Measurements from ENCODE around the gene KCNK7.

KCNK7 gene

GRCh38 chr11:65611028-65611757 is 15.6 kb upstream of the KCNK7 start:
- no peak for DNase-seq (ENCODE audit: low read depth in 2 of 2)

GRCh38 chr11:65610404-65610803 is 14.8 kb upstream of the KCNK7 start:
- DNase-seq (ENCODE audit: low read depth in 2 of 2) = no peak

GRCh38 chr11:65609665-65610064 is 14.1 kb upstream of the KCNK7 start:
- no peak for DNase-seq (ENCODE audit: low read depth in 2 of 2)

GRCh38 chr11:65609229-65609628 is 13.6 kb upstream of the KCNK7 start:
- DNase-seq (ENCODE audit: low read depth in 2 of 2) = no peak

DNA sequence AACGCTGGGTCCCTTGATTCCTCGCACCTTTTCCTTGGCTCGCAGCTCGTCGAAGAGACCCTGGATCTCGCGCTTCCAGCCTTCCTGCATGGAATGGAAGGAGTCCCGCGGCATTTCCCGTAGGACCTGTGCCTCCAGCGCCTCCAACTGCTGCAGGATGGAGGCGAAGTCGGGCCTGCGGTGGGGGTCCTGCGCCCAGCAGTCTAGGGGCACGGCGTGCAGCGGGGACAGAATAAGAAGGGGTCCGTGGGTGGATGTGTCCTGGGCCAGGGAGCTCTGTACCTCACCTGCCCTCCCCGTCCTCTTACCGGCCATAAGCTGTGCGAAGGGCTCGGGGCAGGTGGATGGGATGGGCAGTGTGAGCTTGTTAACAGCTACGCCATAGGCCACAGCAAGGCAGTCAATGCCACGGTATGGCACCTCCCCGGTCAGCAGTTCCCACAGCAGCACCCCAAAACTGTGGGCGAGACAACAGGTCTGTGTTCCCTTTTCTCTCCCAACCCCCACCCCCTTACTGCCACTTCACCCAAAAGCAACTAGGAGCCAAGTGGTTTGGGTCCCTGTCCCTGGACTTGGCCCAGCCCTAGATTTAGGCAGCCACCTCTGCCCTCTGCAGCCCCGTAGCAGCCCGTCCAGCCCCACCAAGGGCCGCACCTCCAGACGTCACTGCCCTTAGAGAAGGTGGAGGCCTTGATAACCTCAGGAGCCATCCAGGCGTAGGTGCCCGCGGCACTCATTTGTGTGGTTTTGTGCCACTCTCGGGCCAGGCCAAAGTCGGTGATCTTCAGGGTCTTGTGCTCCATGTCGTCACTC is 12.2 kb upstream of the KCNK7 start:
- DNase-seq (ENCODE audit: low read depth in 2 of 2) = no peak

- DNase-seq (ENCODE audit: low read depth in 2 of 2) = peak; percentile 89 to 90
These were observed 11.4 kb upstream of the KCNK7 start for GRCh38 chr11:65606876-65607613.

DNA sequence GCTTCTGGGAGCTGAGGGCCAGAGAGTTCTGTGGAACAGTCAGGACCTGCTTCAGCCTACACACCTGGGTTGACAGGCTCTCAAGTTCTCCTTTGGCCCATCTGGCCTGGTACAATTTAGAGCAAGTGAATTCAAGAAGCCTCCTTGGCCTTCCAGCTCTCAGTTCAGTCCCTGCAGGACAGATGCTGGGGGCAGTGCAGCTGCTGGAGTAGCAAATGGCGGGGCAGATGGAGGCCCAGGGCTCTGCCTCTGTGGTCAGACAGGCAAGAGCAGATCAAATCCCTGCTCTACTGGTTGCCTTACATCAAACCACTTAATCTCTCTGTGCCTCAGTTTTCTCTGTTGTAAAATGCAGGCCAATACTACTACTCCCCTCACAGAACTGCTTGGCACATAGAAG is 8.7 kb upstream of the KCNK7 start:
- no peak for DNase-seq (ENCODE audit: low read depth in 2 of 2)

DNA sequence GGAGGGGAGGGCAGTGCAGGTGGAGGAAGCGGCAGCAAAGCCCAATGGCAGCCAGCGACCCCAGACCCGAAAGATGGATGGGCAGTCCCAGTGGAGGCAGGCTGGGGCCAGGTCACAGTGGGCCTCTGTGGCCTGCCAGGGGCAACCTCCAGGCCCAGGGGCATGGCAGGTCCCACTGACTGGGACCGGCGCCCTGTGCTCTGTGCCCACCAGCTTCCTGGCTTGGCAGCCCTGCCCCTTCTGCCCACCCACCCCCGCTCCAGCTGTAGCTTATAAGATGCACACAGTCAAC is 4.3 kb upstream of the KCNK7 start:
- DNase-seq (ENCODE audit: low read depth in 2 of 2) = no peak

GRCh38 chr11:65599216-65599954 is 3.8 kb upstream of the KCNK7 start:
- no peak for DNase-seq (ENCODE audit: low read depth in 2 of 2)

- DNase-seq (ENCODE audit: low read depth in 2 of 2) = no peak
These were observed 2.7 kb upstream of the KCNK7 start for GRCh38 chr11:65598258-65598699.

DNA sequence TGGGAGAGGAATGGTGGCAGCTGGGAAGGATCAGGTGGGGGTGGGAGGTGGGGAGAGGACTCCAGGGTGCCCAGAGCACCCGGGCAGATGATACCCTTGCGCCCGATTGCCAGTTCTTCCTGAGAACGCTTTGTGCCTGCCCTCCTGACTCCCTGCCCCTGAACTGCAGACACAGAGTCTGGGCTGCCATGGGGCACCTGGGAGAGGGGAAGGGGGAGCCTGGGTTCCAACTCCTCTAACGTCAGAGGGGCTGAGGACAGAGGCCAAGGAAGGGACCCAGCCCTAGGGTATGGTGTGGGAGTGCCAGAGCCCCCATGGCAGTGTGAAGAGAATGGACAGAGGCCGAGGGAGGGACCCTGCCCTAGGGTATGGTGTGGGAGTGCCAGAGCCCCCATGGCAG is 920 bp upstream of the KCNK7 start:
- DNase-seq (ENCODE audit: low read depth in 2 of 2) = no peak

DNA sequence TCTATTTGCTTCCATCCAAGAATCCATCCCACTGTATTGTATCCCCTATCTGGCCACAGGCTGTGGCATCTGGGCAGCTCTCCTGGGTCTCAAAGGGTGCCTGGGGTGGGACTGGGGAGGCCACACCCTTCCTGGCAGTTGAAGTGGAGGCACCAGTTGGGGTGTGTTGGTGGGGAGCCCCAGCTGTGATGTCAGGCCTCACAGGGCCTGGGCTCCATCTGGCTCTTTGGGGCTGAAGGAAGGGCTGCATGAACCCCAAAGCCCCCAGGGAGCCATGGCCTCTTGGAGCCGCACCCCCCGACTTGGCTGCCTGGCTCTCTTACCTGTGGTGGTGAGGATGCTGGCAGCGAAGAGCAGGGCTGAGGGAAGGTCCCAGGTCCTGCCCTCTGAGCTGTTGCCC is 469 bp downstream of the KCNK7 start:
- no peak for DNase-seq (ENCODE audit: low read depth in 2 of 2)

DNA sequence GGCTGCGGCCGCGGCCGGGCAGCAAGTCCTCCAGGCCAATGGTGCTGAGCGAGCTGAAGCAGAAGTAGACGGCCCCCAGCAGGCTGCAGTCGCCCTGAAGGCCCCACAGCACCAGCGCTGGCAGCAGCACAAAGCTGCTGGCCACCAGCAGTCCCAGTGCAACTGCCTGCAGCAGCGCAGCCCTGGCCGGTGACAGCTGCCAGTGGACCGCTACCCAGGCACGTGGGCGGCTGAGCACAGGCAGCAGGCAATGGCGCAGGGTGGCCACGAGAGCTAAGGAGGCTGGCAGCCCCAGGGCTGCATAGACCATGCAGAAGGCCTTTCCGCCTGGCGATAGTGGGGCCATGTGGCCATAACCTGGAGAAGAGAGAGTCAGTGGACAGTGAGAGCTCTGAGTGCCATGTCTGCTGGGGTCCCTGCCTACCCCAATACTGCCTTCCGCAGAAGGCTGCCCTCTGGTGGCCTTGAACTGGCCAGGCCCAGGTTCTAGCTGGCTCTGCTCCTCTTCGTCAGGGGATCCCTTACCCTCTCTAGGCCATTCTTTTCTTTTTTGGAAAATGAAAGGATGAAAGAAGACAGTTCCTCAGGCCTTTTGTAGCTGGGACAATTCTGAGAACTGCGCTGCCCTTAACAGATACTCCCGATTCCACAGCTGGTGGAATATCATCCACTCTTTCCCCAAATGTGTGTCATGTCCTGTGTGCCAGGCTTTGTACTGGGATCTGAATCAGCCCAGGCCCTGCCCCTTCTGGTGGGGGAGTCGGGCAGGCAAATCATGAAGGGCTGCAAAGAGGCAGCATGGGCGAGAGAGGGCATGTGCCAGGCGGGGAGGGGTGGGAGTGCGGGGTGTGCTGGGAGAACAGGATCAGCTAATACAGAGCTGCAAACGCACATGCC is 1.8 kb downstream of the KCNK7 start:
- DNase-seq (ENCODE audit: low read depth in 2 of 2) = no peak

GRCh38 chr11:65592858-65593517 is 2.6 kb downstream of the KCNK7 start:
- DNase-seq (ENCODE audit: low read depth in 2 of 2) = no peak

DNA sequence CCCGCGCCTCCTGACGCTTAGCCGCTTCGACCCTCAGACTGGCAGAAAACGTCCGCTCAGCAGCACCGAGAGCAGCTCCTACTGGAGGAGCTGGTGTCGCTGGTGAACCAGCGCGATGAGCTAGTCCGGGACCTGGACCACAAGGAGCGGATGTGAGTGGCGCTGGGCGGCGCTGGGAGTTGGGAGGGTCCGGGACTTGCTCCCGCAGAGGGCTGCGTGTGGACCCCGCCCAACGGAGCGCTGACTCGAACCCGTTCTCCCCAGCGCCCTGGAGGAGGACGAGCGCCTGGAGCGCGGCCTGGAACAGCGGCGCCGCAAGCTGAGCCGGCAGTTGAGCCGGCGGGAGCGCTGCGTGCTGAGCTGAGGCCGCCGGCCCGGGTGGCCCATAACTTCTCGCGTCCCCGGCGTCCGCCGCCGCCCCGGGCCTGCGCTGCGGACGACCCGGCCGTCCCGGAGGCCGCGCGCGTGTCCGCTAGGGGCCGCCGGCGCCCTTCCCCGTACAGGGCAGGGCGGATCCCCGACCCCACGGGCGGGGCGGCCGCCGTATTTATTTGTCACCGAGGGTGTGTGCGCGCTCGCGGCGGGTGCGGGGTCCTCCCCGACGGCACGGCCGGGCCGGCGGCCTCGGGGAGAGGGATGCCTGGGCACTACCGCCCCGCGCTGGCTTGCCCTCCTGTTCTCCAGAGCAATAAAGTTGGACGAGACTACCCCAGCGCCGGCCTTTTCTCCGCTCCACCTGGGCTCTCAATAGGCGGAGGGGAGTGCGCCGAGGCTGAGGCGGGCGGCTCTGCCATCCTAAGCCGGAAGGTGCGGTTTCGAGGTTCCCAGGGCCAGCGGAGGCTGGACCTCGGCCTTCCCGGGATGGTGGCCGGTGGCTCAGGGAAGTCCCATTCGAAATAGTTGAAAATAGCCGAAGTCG is 3.4 kb downstream of the KCNK7 start:
- DNase-seq (ENCODE audit: low read depth in 2 of 2) = no peak

GRCh38 chr11:65590240-65590738 is 5.3 kb downstream of the KCNK7 start:
- no peak for DNase-seq (ENCODE audit: low read depth in 2 of 2)

DNA sequence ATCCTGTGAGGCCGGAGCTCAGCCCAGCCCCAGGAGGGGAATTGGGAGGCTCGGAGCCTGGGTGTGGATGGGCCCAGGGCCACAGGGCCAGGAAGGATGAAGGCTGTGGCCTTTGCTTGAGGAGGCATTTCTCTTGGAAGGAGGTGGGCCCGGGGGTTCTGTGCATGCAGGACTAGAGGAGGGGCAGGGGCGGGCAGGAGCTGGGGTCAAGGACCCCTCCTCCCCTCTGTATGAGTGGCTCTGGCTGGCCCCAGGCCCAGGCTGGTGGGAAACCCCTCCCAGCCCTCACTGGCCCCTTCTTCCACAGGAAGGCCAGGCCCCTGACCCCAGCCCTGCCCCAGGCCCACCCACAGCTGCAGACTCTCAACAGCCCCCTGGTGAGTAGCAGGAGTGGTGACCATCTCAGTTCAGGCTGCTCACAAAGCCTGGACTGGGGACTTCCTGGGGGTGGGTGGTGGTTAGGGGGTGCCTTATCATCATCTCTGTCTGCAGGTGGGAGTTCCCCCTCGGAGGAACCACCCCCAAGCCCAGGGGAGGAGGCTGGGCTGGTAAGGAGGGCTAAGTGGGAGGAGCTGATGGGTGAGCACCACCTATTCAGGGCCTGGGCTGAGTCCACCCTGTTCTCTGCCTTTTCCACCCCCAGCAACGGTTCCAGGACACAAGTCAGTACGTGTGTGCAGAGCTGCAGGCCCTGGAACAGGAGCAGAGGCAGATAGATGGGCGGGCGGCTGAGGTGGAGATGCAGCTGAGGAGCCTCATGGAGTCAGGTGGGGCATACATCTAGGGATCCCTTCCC is 6.0 kb downstream of the KCNK7 start:
- no peak for DNase-seq (ENCODE audit: low read depth in 2 of 2)
